Fibroblast of villous mesenchyme (primary cell): ENCODE measurements around the gene SFT2D2. TPM values are rescaled to one million over a fixed set of nuclear protein-coding genes. Genes with fewer than 3 reads are reported as not detected.

ENCODE experiments used
- DNase-seq: peaks from one replicate; pipeline ENCODE4 v3.0.0-alpha.2; 2010; ENCODE audit warnings: low read depth
- H3K4me3 ChIP-seq: 2 replicates; pipeline ENCODE4 v1.5.1; 2011; ENCODE audit warnings: low read depth, mild to moderate bottlenecking, low read length
- CTCF ChIP-seq: IDR thresholded peaks from 2 replicates; pipeline ENCODE4 v1.5.1; 2012; ENCODE audit warnings: low read depth, mild to moderate bottlenecking, low read length; ENCODE audit not compliant: insufficient read depth
- total RNA-seq: library from RNA; depleted of rRNA; stranded (reverse); fragments of >200 nt; gene quantifications from 2 replicates; pipeline ENCODE4 v1.2.3, GENCODE V29; 2012

Gene SFT2D2
- total RNA-seq, 1 donor, result 47.1 TPM

GRCh38 chr1:168288311-168289052 is 62.7 kb downstream of the SFT2D2 start:
- no peak for TF ChIP-seq CTCF
- H3K4me3 ChIP-seq, result no peak overlapping the region
- peak; percentile 25 for DNase-seq

DNA sequence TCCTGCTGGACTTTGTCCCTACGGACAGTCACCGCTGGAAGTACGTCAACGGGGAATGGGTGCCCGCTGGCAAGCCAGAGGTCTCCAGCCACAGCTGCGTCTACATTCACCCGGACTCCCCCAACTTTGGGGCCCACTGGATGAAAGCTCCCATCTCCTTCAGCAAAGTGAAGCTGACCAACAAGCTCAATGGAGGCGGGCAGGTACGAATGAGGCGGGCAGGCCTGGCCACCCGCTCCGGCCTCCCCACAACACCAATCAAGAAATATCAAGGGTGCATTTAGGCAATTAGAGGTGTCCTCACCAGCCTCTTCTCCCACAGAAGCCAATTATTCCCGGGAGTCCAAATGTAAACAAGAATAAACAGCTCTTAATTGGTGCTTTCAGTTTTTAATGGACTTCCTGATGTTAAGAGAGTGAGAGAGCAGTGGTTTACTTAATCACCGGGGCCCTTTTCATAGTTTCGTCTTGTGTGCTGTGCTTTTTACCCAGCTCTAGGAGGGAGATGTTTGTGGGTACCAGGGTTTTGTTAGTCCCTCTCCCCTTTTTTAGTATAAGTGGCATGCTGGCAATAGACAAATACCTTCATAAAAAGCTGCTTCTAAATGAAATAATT is 65.5 kb downstream of the SFT2D2 start:
- no peak for DNase-seq
- no peak for TF ChIP-seq CTCF

GRCh38 chr1:168293356-168293755 is 67.6 kb downstream of the SFT2D2 start:
- DNase-seq, result no peak
- no peak overlapping the region for H3K4me3 ChIP-seq
- TF ChIP-seq CTCF, result no peak

More for the DNA sequence above, 65.5 kb downstream of the SFT2D2 start:
- H3K4me3 ChIP-seq, result no peak overlapping the region

DNA sequence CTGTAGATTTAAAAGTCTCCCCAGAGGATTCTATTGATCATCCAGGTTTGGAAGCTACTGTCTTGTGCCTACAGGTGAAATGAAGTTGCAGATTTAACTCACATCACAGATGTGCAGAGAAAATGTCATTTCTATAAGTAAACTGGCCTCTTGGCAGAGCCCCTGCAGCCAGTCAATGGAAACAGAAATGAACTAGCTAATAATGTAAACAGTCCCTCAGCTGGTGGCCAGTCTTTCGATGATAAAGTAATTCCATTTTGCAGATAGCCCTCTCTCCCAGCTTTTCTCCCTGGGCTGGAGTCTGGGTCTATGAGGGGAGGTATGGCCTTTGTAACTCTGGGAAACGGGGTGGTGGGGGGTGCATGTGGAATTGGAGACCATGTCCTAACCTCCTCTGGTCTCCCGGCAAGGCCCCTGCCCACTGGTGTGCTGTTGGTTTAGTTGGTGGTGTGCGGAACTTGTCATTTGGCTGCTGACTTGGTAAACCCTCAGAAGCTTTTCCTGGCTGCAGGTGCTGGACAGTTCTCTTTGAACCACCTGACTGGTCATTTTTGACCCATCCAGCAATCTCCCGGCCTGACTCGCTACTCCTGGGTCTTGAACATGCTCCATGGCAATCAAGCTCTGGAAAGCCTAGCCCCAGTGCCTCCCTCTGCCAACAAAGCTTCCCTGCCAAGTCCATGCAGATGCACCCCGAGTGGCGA is 69.8 kb downstream of the SFT2D2 start:
- H3K4me3 ChIP-seq, result no peak overlapping the region
- no peak for DNase-seq
- no peak for TF ChIP-seq CTCF

- H3K4me3 ChIP-seq, result no peak overlapping the region
- no peak for DNase-seq
- TF ChIP-seq CTCF, result no peak
Measured at GRCh38 chr1:168297019-168297730, 71.4 kb downstream of the SFT2D2 start.

GRCh38 chr1:168298446-168298845 is 72.6 kb downstream of the SFT2D2 start:
- no peak overlapping the region for H3K4me3 ChIP-seq
- no peak for TF ChIP-seq CTCF
- no peak for DNase-seq
